NCI-H187 treated with DMSO at 0.1 percent for 48 hours (cell line): ENCODE results near the gene ARL8B.
"Not testable (repeated sequence)": the region's sequence is repeated elsewhere in the genome, so short reads cannot be mapped to it uniquely, and the experiment has no call there.

Source experiments
- DNase-seq: peaks from one replicate; lab custom pipeline; 2025; lab: John Stamatoyannopoulos, UW

The ARL8B gene

GRCh38 chr3:5122030-5122740, at the start of gene ARL8B:
Gene ARL8B (plus strand): TSS chr3:5122292. CDS start chr3:5122466, 174 bp downstream.
- DNase-seq, result no peak

DNA sequence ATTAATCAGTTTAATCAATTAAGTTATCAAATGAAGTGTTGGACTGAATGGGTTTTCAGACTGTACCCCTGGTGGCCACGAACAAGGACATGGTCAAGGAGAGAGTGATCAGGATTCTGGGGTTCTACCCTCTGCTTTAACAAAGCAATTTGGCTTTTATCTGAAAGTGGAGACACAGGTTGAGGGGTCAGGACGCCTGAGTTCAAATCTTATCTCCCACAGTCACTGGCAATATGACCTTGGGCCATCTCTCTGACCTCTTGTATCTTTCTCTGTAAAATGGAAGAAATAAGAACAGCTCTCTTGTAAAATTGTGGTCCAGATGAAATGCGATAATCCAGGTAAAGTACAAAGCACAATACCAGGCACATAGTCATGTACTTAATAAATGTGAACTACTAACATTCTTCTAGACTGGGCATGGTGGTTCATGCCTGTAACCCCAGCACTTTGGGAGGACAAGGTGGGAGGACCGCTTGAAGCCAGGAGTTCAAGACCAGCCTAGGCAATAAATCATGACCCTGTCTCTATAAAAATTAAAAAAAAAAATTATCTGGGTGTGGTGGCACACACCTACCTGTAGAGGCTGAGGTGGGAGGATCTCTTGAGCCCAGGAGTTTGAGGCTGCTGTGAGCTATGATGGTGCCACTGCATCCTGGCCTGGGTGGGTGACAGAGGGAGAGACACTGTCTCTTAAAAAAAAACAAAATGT, 48.6 kb upstream of the ARL8B start:
- no peak for DNase-seq

- no peak for DNase-seq
Observed at GRCh38 chr3:5078151-5078550, 43.9 kb upstream of the ARL8B start.

- DNase-seq, result no peak
Observed at GRCh38 chr3:5079761-5080160, 42.3 kb upstream of the ARL8B start.

DNA sequence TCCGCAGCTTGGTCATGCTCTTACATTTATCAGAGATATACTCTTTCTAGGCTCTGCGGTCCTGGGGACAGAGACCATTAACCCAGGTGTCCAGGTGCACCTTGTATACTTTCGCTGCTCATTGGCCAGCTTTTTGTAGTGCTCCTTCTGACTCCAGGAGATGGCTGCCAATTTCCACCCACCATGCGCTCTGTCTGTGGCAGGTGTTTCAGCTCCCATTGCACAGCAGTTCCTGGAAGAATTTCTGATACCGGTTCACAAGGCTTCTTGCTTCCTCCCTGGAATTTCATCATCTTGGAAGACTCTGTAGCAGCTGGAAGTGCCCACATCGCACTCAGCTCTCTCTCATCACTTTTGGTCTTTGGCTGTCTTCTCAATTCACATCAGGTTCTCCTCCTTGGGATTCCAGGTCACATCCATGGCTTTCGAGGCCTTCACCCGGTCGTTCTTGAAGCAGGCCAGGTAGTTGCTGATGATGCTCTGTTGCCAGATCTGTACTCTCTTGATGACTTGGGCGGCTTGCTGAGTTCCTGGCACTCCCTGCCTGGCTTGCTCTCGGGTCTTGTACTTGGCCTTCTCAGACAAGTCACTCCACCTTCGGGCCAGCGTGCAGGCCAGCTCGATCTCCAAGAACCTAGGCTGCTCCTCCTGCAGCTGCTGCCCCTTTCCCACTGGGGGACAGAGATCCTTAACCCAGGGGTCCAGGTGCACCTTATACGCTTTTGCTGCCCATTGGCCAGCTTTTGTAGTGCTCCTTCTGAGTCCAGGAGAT, 41.1 kb upstream of the ARL8B start:
- DNase-seq, result no peak

- not testable (repeated sequence) for DNase-seq
Observed at GRCh38 chr3:5081973-5082788, 39.9 kb upstream of the ARL8B start.

- no peak for DNase-seq
Observed at GRCh38 chr3:5082789-5083115, 39.3 kb upstream of the ARL8B start.

GRCh38 chr3:5084224-5084623, 37.9 kb upstream of the ARL8B start:
- DNase-seq, result no peak

DNA sequence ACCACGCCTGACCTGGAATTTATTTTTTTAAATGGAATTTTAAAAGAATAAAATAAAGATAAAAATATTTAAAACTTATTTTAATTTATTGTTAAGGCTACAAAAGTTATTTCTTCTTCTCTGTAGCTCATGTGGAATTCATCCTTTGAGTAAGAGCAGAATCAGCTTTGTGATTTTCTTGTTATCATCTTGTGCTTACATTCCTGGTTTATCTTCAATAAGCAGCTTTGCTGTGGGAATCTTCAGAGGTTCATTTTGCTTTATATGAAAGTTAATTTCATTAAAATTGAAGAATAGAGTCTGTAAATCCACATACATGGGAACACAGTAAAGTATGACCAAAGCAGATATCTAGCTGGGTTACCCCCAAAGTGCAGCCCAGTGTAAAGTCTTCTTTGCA, 35.4 kb upstream of the ARL8B start:
- no peak for DNase-seq

DNA sequence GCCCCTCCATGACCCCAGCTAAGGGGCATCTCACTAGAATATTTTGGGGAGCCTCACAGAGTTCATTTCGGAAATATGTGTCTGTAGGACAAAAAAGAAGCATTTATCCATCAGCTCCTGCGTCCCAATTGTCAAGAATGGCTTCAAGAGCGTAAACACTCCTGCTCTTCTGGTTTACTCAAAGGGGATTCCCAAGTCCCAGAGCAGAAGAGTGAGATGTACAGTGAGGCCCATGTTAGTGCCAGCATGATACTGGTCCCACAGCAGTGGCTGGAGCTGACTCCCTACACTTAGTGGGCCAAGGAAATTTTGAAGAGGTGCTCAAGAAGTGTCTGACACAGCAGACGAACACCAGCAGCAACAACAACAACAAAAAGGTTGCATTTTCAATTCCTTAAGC, 34.9 kb upstream of the ARL8B start:
- no peak for DNase-seq

DNA sequence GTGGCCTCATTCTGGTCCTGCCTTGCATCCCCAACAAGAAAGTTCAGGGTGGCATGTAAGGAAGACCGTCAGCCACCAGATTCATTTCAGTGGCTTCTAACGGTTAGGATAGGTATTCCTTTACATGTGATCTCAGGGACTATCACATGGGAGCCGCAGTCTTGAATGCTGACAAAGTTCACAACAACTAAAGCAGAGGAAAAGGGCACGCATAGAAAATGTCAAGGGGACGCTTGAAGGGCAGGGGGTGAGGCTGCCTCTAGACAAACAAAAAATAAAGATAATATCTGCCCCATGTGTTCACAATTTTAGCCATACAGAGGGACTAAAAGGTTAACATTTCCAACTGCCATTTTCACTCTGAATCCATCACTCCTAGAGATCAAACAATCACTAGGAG, 31.9 kb upstream of the ARL8B start:
- no peak for DNase-seq

DNA sequence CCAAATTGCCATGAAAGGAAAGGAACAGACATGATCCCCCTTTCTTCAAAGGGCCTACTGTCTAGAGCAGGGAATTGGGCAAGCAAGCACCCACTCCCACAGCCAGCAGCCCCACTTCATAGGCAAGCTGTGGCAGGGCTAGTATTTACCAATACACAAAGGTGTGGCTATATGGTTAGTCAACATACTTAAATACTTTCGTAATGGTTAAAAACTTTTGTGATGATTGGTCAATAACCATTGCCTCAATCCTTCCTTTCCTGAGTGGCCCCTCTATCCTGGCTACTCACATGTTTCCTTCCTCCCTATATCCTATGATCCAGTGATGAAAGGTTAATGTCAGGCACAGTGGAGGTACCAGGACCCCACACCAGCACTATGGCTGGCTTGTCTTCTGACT, 30.1 kb upstream of the ARL8B start:
- no peak for DNase-seq

- no peak for DNase-seq
Observed at GRCh38 chr3:5093731-5094130, 28.4 kb upstream of the ARL8B start.

GRCh38 chr3:5095886-5096285, 26.2 kb upstream of the ARL8B start:
- DNase-seq, result no peak

GRCh38 chr3:5096336-5097008, 25.6 kb upstream of the ARL8B start:
- DNase-seq, result no peak

- DNase-seq, result no peak
Observed at GRCh38 chr3:5098346-5098745, 23.7 kb upstream of the ARL8B start.

- no peak for DNase-seq
Observed at GRCh38 chr3:5102532-5102931, 19.6 kb upstream of the ARL8B start.

GRCh38 chr3:5103743-5104142, 18.3 kb upstream of the ARL8B start:
- DNase-seq, result no peak

DNA sequence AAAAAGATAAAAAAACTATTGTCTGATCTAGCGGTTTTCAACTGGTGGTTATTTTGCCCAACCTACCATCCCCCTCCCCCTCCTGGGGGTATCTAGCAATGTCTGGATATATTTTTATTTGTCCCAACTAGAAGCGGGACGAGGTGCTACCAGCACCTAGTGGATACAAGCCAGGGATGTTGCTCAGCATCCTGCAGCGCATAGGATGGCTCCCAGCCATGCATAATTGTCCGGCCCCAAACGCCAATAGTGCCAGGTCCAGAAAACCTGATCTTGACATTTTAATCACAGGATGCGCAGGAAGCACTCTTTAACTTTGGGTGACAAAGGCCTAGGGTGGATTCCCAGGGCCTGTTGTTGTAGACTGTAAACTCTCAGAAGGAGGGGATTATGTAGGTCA, 17.0 kb upstream of the ARL8B start:
- no peak for DNase-seq

DNA sequence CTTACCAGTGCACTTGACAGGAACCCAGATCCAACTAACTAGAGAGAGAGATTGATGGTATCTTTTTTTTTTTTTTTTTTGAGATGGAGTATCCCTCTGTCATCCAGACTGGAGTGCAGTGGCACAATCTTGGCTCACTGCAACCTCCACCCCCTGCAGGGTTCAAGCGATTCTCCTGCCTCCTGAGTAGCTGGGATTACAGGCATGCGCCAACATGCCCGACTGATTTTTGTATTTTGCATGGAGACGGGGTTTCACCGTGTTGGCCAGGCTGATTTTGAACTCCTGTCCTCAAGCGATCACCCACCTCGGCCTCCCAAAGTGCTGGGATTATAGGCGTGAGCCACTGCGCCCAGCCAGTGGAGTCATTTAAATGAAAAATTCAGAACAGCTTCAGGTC, 15.7 kb upstream of the ARL8B start:
- not testable (repeated sequence) for DNase-seq

DNA sequence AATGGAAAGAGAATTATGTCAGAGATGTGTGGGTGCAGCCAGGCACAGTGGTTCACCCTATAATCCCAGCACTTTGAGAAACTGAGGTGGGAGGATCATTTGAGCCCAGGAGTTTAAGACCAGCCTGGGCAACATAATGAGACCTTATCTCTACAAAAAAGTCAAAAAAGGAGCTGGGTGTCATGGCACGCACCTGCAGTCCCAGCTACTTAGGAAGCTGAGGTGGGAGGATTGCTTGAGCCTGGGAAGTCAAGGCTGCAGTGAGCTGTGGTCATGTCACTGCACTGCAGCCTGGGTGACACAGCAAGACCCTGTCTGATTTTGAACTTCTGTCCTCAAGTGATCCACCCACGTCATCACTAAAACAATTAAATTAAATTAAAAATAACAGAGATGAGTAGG, 15.2 kb upstream of the ARL8B start:
- DNase-seq, result not testable (repeated sequence)

DNA sequence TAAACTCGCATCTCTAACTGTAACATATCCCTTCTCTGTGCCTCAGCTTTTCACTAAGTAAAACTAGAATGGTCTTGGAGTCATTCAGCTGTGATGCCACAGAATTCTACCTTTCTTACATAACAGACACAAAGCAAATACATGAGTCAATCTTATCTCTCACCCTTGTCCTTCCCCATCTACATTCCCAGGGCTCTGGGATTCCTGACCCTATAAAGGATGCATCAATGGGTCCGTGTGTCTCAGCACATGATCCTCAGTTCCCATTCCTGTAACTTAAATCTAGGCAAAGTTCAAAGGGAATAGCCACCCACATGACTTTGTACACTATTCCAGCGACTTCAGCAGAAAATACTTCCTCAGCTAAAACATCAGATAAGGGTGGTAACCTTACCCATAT, 11.8 kb upstream of the ARL8B start:
- DNase-seq, result no peak
